Stomach smooth muscle (tissue), 2 donors: ENCODE results near the gene PLD5.

ENCODE experiments used
- H3K27ac ChIP-seq: one replicate; pipeline ENCODE4 v1.7.0; 2013; ENCODE audit warnings: mild to moderate bottlenecking, low read length, inconsistent platforms
- H3K27me3 ChIP-seq, 2 donors: one replicate each; pipeline ENCODE4 v1.7.0; 2013; ENCODE audit warnings: low read length in 2 of 2; ENCODE audit not compliant: insufficient read depth in 2 of 2, control insufficient read depth in 1 of 2
- H3K36me3 ChIP-seq, 2 donors: one replicate each; pipeline ENCODE4 v1.7.0; 2013; ENCODE audit warnings: low read length in 2 of 2; ENCODE audit not compliant: control insufficient read depth in 2 of 2, insufficient read depth in 2 of 2
- H3K4me1 ChIP-seq: one replicate; pipeline ENCODE4 v1.7.0; 2013; ENCODE audit warnings: low read length; ENCODE audit not compliant: control insufficient read depth, insufficient read depth
- H3K4me3 ChIP-seq, 2 donors: one replicate each; pipeline ENCODE4 v1.7.0; 2013; ENCODE audit warnings: low read length in 2 of 2
- H3K9ac ChIP-seq, 2 donors: one replicate each; pipeline ENCODE4 v1.7.0; 2013; ENCODE audit warnings: low read length in 2 of 2, mild to moderate bottlenecking in 1 of 2
- H3K9me3 ChIP-seq, 2 donors: one replicate each; pipeline ENCODE4 v1.7.0; 2013; ENCODE audit warnings: low read length in 2 of 2; ENCODE audit not compliant: control insufficient read depth in 2 of 2
- donor health status: healthy.
- donor health status: Pancreatic carcinoma.

Gene PLD5

GRCh38 chr1:242427519-242427918, 97.0 kb downstream of the PLD5 start:
- Histone ChIP-seq H3K9me3 (peaks cover 6 to 8% of the 10 kb centered on the region in 2 donors), H3K27ac (no peak overlapping the region), H3K4me3 (no peak overlapping the region), H3K9ac (no peak overlapping the region), H3K36me3 (no peaks in the 10 kb centered on the region), H3K4me1 (no peaks in the 10 kb centered on the region), H3K27me3 (no peaks in the 10 kb centered on the region)

- Histone ChIP-seq H3K9ac (no peak overlapping the region), H3K36me3 (no peaks in the 10 kb centered on the region), H3K4me1 (no peaks in the 10 kb centered on the region), H3K27ac (no peak overlapping the region), H3K4me3 (no peak overlapping the region), H3K27me3 (no peaks in the 10 kb centered on the region), H3K9me3 (peaks cover 0 to 6% of the 10 kb centered on the region in 2 donors)
These were observed 98.1 kb downstream of the PLD5 start for GRCh38 chr1:242426271-242426905.

DNA sequence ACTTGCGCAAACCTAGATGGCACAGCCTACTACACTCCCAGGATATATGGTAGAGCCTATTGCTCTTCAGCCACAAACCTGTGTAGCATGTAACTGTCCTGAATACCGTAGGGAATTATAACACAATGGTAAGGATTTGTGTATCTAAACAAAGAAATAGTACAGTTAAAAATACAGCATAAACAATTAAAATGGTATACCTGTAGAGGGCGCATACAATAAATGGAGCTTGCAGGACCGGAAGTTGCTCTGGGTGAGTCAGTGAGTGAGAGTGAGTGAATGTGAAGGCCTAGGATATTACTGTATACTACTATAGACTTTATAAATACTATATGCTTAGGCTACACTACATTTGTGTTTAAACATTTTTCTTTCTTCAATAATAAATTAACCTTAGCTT, 99.3 kb downstream of the PLD5 start:
- no peak overlapping the region for H3K4me3 ChIP-seq
- H3K9ac ChIP-seq = no peak overlapping the region
- H3K36me3 ChIP-seq = no peaks in the 10 kb centered on the region
- no peak overlapping the region for H3K27ac ChIP-seq
- H3K9me3 ChIP-seq = peaks cover 0 to 3% of the 10 kb centered on the region in 2 donors
- H3K27me3 ChIP-seq = no peaks in the 10 kb centered on the region
- H3K4me1 ChIP-seq = no peaks in the 10 kb centered on the region

- Histone ChIP-seq H3K27ac (no peak overlapping the region), H3K9ac (no peak overlapping the region), H3K27me3 (no peaks in the 10 kb centered on the region), H3K36me3 (no peaks in the 10 kb centered on the region), H3K4me1 (no peaks in the 10 kb centered on the region), H3K9me3 (no peaks in the 10 kb centered on the region), H3K4me3 (no peak overlapping the region)
These were observed 107.8 kb downstream of the PLD5 start for GRCh38 chr1:242416657-242417056.

GRCh38 chr1:242412921-242413320, 111.6 kb downstream of the PLD5 start:
- Histone ChIP-seq H3K36me3 (no peaks in the 10 kb centered on the region), H3K27ac (no peak overlapping the region), H3K27me3 (no peaks in the 10 kb centered on the region), H3K9me3 (no peaks in the 10 kb centered on the region), H3K4me3 (no peak overlapping the region), H3K9ac (no peak overlapping the region), H3K4me1 (no peaks in the 10 kb centered on the region)

GRCh38 chr1:242411901-242412300, 112.6 kb downstream of the PLD5 start:
- H3K9me3 ChIP-seq = no peaks in the 10 kb centered on the region
- H3K27me3 ChIP-seq = no peaks in the 10 kb centered on the region
- H3K4me3 ChIP-seq = no peak overlapping the region
- no peak overlapping the region for H3K27ac ChIP-seq
- H3K4me1 ChIP-seq = no peaks in the 10 kb centered on the region
- H3K36me3 ChIP-seq = no peaks in the 10 kb centered on the region
- H3K9ac ChIP-seq = no peak overlapping the region

DNA sequence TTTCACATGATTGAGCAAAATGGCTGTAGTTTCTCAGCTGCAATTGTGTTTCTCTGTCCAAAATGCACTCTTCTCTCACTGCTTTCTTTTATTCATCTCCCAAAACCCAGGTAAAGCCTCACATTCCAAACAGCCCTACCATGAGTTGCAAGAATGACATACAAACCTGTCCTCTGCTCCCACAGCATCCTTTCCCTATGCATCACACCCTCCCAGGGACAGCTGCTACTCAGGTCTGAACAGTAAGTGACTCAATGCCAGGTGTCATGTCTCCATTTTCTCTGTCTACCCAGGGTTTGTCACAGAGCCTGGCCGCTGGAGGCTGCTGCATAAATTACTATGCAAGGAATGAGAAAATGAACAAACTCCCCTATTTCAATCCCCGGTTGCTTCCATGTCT, 118.5 kb downstream of the PLD5 start:
- Histone ChIP-seq H3K9ac (no peak overlapping the region), H3K36me3 (no peaks in the 10 kb centered on the region)

DNA sequence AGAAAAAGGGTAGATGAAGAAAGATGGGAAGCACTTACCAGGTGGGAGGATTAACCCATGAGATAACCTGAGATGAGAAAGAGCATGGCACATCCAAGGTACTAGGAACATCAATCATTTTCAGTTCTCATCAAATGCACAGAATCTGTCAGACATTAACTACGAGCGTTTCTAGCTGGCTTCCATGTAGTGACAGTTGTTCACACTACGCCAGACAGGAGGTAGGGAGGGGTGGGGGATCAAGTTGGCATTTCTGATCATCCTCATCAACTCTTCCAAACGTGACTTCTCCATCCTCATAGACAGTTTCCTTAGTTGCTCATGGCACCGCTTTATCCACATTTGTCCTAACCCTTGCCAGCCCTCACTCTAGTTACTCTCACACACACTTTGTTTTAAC, 120.2 kb downstream of the PLD5 start:
- Histone ChIP-seq H3K36me3 (no peaks in the 10 kb centered on the region), H3K9ac (no peak overlapping the region), H3K4me1 (no peaks in the 10 kb centered on the region), H3K27me3 (no peaks in the 10 kb centered on the region), H3K4me3 (no peak overlapping the region), H3K27ac (no peak overlapping the region), H3K9me3 (no peaks in the 10 kb centered on the region)

More for the DNA sequence above, 118.5 kb downstream of the PLD5 start:
- no peaks in the 10 kb centered on the region for H3K4me1 ChIP-seq
- H3K27ac ChIP-seq = no peak overlapping the region
- no peaks in the 10 kb centered on the region for H3K27me3 ChIP-seq
- no peak overlapping the region for H3K4me3 ChIP-seq
- H3K9me3 ChIP-seq = no peaks in the 10 kb centered on the region

GRCh38 chr1:242402956-242403355, 121.5 kb downstream of the PLD5 start:
- no peak overlapping the region for H3K9ac ChIP-seq
- H3K4me3 ChIP-seq = no peak overlapping the region
- H3K36me3 ChIP-seq = no peaks in the 10 kb centered on the region
- H3K27me3 ChIP-seq = no peaks in the 10 kb centered on the region
- no peak overlapping the region for H3K27ac ChIP-seq
- H3K4me1 ChIP-seq = no peaks in the 10 kb centered on the region
- no peaks in the 10 kb centered on the region for H3K9me3 ChIP-seq

GRCh38 chr1:242401937-242402336, 122.6 kb downstream of the PLD5 start:
- Histone ChIP-seq H3K36me3 (no peaks in the 10 kb centered on the region), H3K4me1 (no peaks in the 10 kb centered on the region), H3K27ac (no peak overlapping the region), H3K27me3 (no peaks in the 10 kb centered on the region), H3K4me3 (no peak overlapping the region), H3K9me3 (no peaks in the 10 kb centered on the region), H3K9ac (no peak overlapping the region)

DNA sequence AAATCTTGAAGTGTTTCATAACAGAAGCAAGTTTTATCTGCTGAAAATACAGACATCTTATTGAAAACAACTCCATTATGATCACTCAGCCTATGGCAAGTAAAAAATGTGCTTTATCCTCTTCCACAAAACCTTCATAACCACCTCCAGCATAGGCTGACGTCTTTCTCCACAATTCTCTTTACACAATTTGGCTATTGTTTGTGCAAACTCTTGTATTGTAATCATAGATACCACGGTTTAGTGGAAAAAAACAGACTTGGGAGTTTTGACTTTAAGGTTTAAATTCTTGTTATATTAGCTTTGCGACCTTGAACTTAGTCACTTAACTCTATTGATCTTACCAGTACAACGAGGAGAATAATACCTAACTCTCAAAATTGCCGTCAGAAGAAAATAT, 126.1 kb downstream of the PLD5 start:
- Histone ChIP-seq H3K36me3 (no peaks in the 10 kb centered on the region), H3K4me1 (no peaks in the 10 kb centered on the region), H3K27me3 (no peaks in the 10 kb centered on the region), H3K9ac (no peak overlapping the region), H3K27ac (no peak overlapping the region), H3K9me3 (no peaks in the 10 kb centered on the region), H3K4me3 (no peak overlapping the region)
